CD4-positive, alpha-beta T cell treated with Interferon gamma for 1 hour (primary cell): ENCODE measurements around the gene C12orf50.
"Not testable (repeated sequence)": the region's sequence is repeated elsewhere in the genome, so short reads cannot be mapped to it uniquely, and the experiment has no call there.

ENCODE experiments used
- DNase-seq: peaks from one replicate; pipeline ENCODE4 v3.0.0-alpha.2; 2020

C12orf50 gene, protein sequence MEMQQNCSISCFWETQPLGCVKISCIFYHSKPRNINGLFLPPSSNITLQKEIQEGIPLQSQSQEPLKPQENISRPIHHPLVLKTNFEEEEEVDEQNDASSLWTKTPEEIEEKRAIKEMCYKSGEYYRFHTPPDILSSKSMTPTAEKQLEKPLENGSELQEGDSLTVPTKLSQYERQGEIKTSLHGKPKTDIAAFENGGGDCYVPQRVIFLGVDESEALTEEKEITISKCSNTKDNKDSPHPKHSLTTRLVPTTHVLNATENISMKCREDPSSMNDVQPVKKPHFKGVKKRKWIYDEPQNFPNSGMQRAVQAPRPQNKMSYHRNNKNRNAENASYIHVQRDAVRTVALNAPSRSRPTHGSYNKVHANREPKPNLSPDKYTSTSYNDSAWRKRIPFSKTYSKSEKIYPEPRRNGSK

DNA sequence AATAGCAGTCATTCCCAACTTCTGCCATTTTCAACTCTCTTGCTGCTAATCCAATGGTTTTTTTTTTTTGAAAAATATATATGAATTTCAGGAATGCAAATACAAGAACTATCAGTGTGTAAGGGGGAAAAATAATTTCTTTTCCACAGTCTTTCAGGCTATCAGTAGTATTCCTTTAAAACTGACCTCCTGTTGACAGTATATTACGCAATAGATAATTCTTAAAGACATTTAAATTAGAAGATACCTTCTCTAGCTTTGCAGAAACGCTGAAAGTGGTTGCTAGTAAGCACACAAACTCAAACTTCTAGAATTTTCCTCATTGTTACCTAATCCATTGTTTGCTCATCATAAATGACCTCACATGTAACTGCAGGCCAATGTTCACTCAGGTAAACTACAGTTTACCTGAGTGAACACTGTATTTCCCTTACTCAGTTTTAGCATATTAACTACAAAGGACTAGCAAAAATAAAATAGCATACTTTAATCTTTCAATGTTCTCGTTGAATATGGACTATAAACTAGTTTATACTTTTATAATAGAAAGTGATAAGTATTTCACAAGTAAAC is at the start of gene C12orf50:
C12orf50 (minus strand) TSS at position 309 of the 573 bp plus-strand sequence. CDS start 2,439 bp downstream, outside the sequence.
- DNase-seq, result no peak

- DNase-seq, result no peak
These were observed 38.1 kb upstream of the C12orf50 start for GRCh38 chr12:88067301-88067700.

DNA sequence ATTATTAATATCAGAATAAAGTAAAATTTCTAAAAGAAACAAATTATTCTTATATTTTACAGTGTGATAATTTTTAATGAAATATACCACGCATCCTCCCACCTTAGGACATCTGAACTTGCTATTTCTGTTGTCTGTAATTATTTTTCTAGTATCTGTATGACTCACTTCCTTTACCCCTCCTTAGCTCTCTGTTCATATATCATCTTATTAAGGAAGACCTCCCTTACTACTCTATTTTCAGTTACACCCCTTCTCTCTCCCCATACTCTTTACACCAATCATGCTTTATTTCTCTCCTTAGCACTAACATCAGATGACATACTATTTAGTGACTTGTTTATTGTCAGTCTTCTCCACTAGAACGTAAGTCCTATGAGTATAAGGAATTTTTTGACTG is 34.2 kb upstream of the C12orf50 start:
- DNase-seq, result no peak

DNA sequence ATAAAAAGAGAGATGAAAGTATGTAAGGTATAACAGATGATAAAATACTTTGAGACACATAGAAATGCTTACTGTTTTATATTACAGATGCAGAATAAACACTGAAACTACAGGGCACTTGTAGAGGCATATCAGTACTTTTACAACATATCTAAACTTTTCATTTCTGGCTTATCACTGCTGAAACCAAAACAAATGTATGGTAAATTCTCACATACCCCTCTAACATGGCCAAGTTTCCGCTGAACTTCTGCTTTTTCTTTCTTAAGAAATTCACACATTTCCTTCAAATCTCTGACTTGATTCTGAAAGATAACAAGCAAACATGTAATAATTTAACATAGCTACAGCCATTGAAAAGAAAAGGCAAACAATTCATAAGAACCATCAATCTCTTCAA is 33.3 kb upstream of the C12orf50 start:
- no peak for DNase-seq

DNA sequence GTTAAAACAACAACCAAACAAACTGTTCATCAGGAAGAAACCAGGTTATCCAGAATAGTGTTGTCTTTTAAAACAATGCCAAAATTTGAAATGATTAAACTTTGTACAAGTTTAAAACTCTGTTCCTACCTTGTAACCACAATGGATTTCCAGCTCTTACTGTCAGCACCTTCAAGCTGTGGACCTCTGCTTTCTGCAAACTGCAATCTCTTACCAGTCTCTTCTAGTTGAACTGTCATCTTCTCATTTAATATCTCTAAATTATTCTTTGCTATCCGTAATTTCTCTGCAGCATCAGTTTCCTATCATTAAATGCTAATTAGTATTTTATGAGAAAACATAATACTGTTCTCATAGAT is 29.5 kb upstream of the C12orf50 start:
- DNase-seq, result no peak

GRCh38 chr12:88057994-88058718 is 29.0 kb upstream of the C12orf50 start:
- DNase-seq, result no peak

- no peak for DNase-seq
These were observed 27.4 kb upstream of the C12orf50 start for GRCh38 chr12:88056571-88056970.

DNA sequence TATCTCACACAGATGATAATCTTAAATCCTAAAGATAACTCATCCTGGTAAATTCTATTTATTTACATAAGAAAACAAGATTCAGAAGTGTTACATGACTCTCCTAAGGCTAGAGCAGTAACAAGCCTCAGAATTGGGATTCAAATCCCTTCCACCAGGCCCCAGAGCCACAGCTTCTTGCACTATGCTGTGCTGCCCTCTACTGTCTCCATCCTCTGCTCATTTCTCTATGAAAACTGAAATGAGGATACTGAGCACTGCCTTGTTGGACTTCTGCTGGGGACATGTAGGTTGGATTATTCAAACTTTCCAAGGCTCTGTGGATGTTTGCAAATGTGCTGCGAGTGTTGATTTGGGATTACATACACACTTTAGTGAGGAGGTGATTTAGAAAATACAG is 23.5 kb upstream of the C12orf50 start:
- no peak for DNase-seq

DNA sequence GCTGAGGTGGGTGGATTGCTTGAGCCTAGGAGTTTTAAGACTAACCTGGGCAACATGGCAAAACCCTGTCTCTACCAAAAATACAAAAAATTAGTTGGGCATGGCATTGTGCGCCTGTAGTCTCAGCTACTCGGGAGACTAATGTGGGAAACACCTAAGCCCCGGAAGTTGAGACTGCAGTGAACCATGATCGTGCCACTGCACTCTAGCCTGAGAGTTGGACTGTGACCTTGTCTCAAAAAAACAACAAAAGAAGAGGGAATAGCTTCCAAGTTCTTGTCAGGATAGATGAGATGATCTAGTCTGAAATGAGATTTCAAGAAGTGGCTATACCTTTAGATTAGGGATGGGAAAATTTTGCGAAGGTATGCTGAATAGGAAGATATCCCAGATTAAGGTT is 14.8 kb upstream of the C12orf50 start:
- no peak for DNase-seq

GRCh38 chr12:88037770-88038169 is 8.6 kb upstream of the C12orf50 start:
- no peak for DNase-seq

- no peak for DNase-seq
These were observed 7.3 kb upstream of the C12orf50 start for GRCh38 chr12:88036353-88036965.

GRCh38 chr12:88035907-88036289 is 6.7 kb upstream of the C12orf50 start:
- DNase-seq, result no peak

- peak; percentile 84 for DNase-seq
These were observed 6.2 kb upstream of the C12orf50 start for GRCh38 chr12:88035271-88035906.

DNA sequence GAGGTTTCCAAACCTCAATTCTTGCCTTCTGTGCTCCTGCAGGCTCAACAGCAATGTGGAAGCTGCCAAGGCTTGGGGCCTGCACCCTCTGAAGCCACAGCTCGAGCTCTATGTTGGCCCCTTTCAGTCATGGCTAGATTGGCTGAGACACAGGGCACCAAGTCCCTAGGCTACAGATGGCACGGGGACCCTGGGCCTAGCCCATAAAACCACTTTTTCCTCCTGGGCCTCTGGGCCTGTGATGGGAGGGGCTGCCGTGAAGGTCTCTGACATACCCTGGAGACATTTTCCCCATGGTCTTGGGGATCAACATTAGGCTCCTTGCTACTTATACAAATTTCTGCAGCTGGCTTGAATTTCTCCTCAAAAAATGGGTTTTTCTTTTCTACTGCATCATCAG is 2.0 kb upstream of the C12orf50 start:
- not testable (repeated sequence) for DNase-seq

DNA sequence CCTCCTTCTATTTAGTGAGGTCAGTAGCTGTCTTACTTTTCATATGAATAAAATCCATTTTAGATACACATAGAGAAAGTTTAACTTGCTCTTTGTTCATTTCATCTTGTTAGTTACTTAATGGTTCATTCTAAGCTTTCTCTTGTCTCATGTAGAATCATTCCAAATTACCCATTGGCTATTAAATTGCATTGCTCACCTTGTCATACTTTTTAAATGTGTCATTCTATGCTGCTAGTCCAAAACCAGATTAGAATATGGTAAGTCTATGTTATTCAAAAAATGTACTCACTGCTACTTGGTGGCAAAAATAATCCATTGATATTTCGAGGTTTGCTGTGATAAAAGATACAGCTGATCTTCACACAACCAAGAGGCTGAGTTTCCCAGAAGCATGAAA is 3.0 kb downstream of the C12orf50 start:
- no peak for DNase-seq

- DNase-seq, result no peak
These were observed 11.2 kb downstream of the C12orf50 start for GRCh38 chr12:88017964-88018363.

GRCh38 chr12:88015825-88016224 is 13.4 kb downstream of the C12orf50 start:
- no peak for DNase-seq

DNA sequence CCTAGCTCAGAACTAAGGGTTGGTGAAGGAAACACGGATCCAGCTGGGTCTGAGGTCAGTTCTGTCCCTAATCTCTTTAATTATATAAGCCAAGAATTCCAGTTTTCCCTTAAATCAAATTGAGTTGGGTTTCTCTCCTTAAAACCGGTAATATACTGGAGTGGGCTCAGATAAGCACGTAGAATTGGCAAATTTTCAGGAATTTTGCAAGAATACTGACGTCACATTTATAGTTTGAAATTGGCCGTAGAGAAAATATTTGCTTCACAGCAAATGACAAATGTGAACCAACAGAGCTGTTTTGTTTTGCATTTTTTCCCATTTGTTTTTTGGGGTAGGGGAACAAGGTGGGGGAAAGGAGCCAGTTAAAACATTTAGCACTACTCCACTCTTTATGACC is 17.4 kb downstream of the C12orf50 start:
- no peak for DNase-seq

DNA sequence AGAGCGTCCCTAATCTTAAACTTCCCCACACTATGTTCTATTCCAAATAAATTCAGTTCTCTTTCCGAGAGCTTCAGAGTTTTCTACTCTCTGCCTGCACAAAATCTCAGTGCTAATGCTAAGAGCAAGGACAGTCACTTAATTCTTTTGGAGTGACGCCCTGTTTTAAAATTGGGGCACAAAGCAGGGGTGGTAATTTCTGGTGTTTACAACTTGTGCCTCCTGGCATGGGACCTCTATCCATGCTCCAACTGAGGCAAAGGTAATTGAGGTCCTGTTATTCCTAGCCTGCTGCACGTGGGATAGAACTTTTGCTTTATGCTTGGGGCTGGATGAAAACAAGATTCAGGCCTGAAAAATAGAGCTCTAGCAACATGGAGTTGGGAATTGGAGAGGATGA is 22.9 kb downstream of the C12orf50 start:
- no peak for DNase-seq

DNA sequence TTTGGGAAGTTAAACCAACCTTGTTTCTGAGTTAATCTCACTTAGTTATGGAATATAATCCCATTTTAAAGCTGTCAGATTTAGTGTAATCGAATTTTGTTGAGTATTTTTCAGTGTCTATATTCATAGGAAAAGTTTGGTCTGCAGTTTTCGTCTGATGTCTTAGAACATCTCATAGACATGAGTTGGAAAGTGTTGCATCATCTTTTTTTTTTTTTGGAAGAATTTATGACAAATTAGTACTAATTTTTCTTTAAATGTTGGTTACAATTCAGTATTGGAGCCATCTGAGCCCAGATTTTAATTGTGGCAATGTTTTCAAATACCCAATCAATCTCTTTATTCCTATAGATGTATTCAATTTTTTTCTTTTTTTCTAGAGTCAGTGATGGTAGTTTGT is 27.9 kb downstream of the C12orf50 start:
- no peak for DNase-seq

DNA sequence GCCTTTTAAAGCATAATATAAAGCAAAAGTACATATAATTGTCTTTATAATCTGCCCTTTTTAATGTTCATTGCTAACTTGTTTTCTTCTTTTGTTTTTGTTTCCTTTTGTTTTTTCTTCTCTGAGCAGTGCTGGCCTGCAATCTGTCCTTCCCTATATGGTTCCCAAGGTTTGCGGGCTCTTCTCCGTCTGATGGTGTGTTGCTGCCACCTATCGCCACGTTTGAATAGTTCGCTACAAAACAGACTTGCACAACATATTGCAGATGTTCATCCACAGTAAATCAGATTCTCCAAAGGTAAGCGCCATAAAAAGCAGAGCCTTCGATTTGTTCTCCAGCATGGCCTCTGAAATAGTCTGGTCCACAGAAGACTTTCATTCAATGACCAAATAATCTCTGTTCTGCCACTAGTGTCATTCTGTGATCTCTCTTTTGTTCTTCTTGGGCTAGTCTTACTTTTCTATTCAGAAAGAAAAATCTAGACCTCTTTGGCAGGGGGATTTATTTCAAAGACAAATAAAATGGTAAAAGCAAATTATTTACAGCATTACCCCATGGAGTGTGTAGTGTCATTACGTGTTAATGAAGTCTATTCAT is 33.5 kb downstream of the C12orf50 start:
- peak; percentile 2 for DNase-seq

GRCh38 chr12:87991483-87991882 is 37.7 kb downstream of the C12orf50 start:
- DNase-seq, result no peak

DNA sequence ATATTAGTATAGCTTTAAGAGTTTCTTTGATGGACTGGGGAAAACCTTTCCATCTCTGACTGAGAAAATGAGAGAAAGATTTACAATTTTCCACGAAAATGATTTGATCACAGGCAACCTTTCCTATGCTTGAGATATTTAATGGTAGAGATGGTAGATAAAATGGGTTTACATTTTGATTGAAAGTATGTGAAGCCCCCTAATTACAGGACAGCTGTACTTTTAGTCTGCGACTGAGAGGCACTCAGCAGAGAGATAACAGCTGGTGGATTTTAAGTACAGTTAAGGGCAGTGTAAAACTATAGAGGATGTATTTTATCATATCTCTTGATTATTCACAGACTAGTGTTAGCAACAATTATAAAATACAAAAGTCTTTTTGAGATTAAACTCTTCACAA is 40.7 kb downstream of the C12orf50 start:
- DNase-seq, result no peak
